DMS114 treated with DMSO at 0.1 percent for 48 hours (cell line): Measurements from ENCODE around the gene AADACL2.
"Not testable (repeated sequence)": the region's sequence is repeated elsewhere in the genome, so short reads cannot be mapped to it uniquely, and the experiment has no call there.

Source experiments
- DNase-seq: peaks from one replicate; lab custom pipeline; 2025; ENCODE audit not compliant: unreplicated experiment; lab: John Stamatoyannopoulos, UW

AADACL2 gene

DNA sequence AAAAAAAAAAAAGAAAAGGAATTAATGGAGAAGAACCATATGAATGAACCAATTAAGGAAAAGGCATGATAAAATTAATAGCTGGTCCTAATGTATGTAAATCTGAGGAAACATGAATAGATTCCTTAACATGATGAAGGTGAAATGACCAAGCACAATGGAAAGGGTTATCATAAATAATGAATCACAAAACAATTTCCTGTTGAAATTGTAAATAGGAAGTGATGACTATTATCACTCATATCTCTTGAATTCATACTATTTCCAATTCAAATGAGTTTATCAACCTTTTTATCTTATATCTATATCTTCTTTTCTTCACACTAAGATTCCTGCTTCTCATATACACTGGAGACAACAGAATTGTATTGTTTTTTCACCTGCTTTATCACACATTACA, 32.0 kb downstream of the AADACL2 start:
- no peak for DNase-seq

GRCh38 chr3:151766454-151766853, 32.7 kb downstream of the AADACL2 start:
- no peak for DNase-seq

GRCh38 chr3:151768393-151768930, 34.7 kb downstream of the AADACL2 start:
- no peak for DNase-seq

GRCh38 chr3:151769175-151769574, 35.4 kb downstream of the AADACL2 start:
- no peak for DNase-seq

DNA sequence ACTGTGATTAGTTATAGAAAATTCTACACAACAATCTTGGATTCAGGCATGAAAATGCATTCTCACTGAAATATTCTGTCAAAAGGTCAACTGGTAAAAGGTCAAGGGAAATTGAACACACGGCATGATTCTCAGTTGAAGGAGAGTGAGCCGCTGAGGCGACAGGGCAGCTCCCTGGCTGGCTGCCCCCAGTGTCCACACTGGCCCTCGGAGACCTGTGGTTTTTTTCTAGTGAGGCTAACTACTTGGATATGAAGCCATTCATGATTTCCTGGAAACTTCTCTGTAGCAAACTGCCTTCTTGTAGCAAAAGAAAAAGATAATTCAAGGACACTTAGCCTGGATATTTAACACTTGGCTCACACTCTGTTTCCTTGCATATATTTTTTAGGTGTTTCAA, 37.2 kb downstream of the AADACL2 start:
- no peak for DNase-seq

DNA sequence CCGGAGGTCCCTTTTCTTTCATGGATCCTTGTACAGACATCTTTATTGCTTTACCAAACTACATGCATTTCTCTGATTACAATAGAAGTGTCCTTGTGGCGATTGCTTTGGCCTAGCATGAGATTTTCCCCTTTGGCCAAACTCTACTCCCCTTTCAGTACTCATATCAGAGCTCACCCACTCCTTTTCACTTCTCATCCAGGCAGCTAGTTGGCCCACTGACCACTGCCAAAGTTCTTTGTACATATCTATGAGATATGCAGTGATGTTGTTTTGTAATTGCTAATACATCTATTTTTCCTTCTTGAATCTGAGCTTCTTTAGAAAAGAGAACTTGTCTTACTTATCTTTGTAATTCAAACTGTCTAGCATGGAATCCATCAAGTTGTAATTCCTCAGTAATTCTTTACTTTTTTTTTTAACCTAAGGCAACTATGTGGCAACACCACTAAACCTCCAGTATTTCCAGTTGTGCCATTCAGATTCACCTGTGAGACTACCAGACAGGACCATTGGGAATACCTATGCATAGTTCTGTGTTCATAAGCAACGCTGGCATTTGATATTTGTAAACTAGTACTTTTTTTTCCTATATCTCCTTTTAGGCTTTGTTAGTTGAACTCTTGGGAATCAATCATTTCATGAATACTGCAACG, 39.2 kb downstream of the AADACL2 start:
- no peak for DNase-seq

DNA sequence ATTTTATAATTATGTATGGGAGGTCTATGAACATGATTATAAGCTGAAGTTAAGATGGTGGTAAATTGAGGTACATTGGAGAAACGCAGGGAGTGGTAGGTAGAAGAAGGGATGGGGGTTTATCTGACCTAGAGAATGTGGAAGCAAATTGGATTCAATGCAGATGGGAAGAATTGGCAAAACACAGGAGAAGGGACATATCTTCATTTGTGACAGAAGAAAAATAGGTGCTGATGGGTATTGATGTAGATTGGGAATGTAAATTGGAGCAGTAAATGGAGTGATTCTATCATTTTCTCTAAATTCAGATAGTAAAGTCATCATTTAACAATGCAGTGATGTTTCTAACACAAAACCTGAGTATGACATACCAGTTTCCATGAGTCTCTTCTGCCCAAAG, 40.5 kb downstream of the AADACL2 start:
- no peak for DNase-seq

DNA sequence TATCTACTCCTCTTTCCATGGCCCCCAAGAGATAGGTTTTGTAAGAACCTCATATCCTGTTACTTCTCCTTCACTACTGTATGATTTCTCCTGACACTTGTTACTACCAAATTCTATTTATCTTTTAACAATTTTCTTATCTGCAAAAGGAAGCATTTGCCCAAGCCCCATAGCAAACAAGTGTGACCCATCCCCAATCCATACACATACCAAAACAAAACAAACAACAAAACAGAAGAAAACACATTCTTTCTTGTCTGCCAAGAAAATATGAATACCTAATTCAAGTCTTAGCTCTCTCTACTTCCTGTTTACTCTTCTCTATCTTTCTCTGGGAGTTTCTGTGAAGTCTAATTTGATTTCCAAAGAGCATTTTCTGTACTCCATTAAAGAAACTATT, 41.2 kb downstream of the AADACL2 start:
- no peak for DNase-seq

GRCh38 chr3:151775314-151776258, 41.9 kb downstream of the AADACL2 start:
- no peak for DNase-seq

DNA sequence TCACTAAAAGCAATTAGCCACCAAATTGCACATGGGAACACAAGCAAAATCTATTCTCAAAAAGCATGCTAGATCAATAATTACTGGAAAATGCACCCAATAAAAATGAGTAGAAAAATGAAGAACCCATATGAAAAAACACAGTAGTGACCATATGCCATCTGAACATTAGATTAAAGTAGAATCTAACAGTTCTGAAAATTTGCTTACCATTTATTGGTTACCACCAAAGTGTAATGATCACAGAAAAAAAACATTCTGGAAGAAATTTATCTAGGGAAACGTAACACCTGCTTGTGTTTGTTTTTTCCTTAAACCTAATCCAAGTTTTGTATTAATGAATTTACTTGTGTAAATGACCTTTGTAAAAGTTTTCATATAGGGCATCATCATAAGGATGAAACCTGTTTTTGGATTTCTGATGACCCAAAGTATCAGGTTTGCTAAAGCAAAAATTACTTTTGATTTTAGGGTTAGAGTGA, 42.6 kb downstream of the AADACL2 start:
- DNase-seq: no peak

GRCh38 chr3:151777880-151778279, 44.2 kb downstream of the AADACL2 start:
- DNase-seq: no peak

- no peak for DNase-seq
Observed at GRCh38 chr3:151787626-151788025, 53.9 kb downstream of the AADACL2 start.

DNA sequence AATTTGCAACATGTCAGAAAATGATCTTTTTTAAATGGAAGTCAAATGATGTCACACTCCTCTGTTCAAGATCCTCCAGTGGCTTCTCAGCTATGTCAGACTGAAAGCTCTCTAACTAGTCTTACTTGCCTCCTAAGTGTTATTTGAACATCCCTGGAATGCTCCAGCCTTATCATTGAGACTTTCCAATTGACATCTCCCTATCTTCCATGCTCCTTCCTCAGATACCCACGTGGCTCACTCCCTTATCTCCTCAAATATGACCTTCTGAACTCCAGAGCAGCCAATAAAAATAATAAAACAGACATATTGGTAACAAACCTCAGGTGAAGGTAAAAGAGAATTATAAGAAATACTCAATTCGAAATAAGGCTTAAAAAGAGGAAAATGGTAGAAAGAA, 54.7 kb downstream of the AADACL2 start:
- DNase-seq: no peak

- no peak for DNase-seq
Observed at GRCh38 chr3:151789853-151790463, 56.2 kb downstream of the AADACL2 start.

DNA sequence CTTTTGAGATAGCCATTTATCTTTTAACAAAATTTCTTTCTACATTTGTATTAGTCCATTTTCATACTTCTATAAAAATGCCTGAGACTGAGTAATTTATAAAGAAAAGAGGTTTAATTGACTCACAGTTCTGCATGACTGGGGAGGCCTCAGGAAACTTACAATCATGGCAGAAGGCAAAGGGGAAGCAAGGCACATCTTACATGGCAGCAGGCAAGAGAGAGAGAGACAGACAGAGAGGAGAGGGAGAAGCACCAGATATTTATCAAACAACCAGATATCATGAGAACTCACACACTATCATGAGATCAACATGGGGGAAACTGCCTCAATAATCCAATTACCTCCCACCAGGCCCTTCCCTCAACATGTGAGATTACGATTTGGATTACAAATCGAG, 57.0 kb downstream of the AADACL2 start:
- not testable (repeated sequence) for DNase-seq

- DNase-seq: no peak
Observed at GRCh38 chr3:151792411-151792810, 58.7 kb downstream of the AADACL2 start.

- DNase-seq: no peak
Observed at GRCh38 chr3:151793636-151794035, 59.9 kb downstream of the AADACL2 start.

DNA sequence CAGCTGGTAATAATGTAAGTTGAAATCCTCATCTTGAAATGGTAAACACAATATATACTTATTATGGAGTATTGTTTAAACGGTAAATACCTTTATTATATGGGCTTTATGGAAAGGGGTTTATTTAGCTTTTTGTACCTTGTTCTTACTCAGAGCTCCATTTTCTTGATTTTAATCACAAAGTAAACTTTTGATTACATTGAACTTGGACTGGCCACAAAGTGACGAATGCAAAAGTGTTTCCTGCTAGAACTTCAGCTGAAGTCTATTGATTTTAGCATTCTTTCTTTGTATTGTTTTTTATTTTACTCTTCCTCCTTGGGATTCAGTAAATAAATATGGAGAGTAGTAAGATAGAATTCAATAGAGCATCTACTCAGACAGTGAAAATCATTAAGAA, 60.4 kb downstream of the AADACL2 start:
- DNase-seq: no peak

GRCh38 chr3:151795276-151795675, 61.5 kb downstream of the AADACL2 start:
- no peak for DNase-seq

GRCh38 chr3:151796105-151796680, 62.5 kb downstream of the AADACL2 start:
- no peak for DNase-seq

GRCh38 chr3:151798466-151798865, 64.7 kb downstream of the AADACL2 start:
- no peak for DNase-seq
